Endometrial microvascular endothelial cells (primary cell): ENCODE results near the gene GID8. TPM values are rescaled to one million over a fixed set of nuclear protein-coding genes. Genes with fewer than 3 reads are reported as not detected.

Source experiments
- in situ Hi-C: cut with HindIII; loops from 2 replicates; pipeline ENCODE4 v1.10.0; 2017; ENCODE audit warnings: low sequenced_read_pairs, low pct_unique_long_range_greater_than_20kb; ENCODE audit errors: inconsistent ontology term
- total RNA-seq: library from RNA; depleted of rRNA; stranded (reverse); fragments of >200 nt; gene quantifications from one replicate; pipeline ENCODE4 v1.2.3, GENCODE V29; 2015; ENCODE audit errors: inconsistent ontology term

GID8 gene
- total RNA-seq, 1 donor from 2014 or later, result 29.9 TPM

GRCh38 chr20:62962891-62963613 lies 25.1 kb downstream of the GID8 start:
- in situ Hi-C loops, result no loop called here

DNA sequence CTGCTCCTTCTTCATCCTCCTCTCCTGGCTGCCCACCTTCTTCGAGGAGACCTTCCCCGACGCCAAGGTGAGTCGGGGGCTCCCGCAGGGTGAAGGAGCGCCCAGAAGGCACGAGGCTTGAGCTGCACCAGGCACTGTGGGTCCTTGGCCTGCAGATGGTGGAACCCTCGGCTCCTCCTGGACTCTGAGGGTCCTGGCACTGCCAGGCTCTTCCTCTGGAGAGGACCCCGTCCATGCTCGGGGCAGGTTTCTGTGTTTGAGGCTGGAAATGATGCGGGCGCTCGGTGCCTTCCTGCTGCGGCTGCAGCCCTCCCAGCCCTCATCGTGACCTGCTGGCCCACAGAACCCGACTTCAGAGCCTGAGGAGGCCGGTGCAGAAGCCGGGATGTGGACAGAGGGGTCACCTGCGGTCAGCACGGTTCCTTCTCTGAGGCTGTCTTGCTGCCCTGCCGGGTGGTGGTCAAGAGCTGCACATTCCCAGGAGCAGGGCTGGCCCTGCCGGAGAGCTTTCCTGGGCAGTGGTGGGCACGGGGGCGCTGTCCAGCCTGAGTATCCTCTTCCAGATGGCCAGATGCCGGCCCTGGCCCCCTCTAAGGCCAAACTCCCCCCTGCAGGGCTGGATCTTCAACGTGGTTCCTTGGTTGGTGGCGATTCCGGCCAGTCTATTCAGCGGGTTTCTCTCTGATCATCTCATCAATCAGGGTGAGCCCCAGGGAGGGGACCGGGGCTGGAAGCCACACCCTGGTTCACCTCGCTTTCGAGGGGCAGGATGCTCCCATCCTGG lies 25.9 kb downstream of the GID8 start:
- in situ Hi-C loops, result no loop called here

GRCh38 chr20:62964700-62965099 lies 26.8 kb downstream of the GID8 start:
- in situ Hi-C loops, result no loop called here

DNA sequence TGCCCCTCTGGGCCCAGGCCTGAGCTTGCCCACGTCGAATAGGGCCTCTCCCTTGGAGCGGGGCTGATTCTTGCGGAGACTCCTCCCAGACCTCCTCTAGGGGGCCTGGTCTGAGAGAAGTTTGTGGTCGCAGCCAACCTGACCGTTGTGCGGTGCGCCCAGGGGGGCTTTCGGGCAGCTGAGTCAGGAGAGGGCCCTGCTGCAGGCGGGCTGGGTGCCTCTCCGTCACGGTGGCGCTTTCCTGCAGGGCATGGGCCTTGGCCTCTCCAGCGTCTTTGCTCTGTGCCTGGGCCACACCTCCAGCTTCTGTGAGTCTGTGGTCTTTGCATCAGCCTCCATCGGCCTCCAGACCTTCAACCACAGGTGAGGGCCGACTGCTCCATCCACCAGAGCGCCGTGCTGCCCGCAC lies 27.4 kb downstream of the GID8 start:
- in situ Hi-C loops, result no loop called here

DNA sequence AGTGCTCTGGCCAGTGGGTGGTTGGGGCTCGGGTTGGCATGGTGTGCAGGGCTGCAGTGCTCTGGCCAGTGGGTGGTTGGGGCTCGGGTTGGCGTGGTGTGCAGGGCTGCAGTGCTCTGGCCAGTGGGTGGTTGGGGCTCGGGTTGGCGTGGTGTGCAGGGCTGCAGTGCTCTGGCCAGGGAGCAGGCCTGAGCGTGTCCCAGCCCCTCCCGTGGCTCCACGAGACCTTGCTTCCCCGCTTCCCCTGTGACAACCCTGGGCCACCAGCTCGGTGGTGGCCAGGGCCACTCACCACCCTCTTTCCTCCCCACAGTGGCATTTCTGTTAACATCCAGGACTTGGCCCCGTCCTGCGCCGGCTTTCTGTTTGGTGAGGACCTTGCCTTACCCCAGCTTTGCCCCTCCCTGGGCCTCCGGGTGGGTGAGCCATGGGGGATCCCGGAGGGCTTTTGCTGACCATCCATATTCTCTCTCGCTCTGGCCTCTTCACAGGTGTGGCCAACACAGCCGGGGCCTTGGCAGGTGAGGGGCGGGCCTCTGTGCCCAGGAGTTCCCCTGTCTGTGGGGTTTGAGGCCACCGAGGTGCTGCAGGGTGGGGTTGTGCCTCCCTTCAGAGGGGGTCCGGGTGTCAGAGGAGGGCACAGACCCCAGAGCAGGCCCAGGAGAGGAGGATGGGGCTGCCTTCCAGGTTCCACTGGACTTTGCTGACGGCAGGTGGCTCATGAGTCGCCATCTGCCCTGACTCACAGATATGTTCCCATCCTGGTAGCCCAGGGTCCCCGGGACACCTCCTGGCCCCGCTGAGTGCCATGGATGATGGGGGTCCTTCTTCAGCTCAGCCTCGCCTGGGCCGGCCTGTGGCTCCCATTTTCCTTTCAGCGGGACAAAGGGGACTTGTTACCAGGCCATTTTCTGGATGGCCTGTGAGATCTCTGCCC lies 28.5 kb downstream of the GID8 start:
- in situ Hi-C loops, result no loop called here

DNA sequence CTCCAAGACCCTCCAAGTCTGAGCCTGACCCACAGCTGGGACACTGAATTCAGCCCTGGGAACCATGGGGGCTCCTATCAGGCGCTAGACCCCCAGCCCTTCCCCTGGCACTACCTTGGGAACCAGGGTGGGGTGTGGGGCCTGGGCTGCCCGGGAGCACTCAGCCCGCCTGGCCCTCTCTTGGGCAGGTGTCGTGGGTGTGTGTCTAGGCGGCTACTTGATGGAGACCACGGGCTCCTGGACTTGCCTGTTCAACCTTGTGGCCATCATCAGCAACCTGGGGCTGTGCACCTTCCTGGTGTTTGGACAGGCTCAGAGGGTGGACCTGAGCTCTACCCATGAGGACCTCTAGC lies 29.2 kb downstream of the GID8 start:
- in situ Hi-C loops, result no loop called here

GRCh38 chr20:62967628-62968351 lies 29.8 kb downstream of the GID8 start:
- in situ Hi-C loops, result no loop called here

- in situ Hi-C loops, result no loop called here
Measured at GRCh38 chr20:62968378-62969178, 30.6 kb downstream of the GID8 start.

GRCh38 chr20:62969179-62969760 lies 31.3 kb downstream of the GID8 start:
- in situ Hi-C loops, result no loop called here

DNA sequence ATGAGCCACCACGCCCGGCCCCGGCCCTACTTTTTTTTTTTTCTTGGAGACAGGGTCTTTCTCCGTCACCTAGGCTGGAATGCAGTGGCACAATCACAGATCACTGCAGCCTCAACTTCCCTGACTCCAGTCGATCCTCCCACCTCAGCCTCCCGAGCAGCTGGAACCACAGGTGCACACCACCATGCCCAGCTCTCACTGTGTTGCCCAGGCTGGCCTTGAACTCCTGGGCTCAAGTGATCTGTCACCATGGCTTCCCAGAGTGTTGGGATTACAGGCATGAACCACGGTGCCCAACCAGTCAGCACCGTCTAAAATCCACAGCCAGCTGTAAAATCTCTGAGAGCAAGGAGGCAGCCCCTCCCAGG lies 32.0 kb downstream of the GID8 start:
- in situ Hi-C loops, result no loop called here

DNA sequence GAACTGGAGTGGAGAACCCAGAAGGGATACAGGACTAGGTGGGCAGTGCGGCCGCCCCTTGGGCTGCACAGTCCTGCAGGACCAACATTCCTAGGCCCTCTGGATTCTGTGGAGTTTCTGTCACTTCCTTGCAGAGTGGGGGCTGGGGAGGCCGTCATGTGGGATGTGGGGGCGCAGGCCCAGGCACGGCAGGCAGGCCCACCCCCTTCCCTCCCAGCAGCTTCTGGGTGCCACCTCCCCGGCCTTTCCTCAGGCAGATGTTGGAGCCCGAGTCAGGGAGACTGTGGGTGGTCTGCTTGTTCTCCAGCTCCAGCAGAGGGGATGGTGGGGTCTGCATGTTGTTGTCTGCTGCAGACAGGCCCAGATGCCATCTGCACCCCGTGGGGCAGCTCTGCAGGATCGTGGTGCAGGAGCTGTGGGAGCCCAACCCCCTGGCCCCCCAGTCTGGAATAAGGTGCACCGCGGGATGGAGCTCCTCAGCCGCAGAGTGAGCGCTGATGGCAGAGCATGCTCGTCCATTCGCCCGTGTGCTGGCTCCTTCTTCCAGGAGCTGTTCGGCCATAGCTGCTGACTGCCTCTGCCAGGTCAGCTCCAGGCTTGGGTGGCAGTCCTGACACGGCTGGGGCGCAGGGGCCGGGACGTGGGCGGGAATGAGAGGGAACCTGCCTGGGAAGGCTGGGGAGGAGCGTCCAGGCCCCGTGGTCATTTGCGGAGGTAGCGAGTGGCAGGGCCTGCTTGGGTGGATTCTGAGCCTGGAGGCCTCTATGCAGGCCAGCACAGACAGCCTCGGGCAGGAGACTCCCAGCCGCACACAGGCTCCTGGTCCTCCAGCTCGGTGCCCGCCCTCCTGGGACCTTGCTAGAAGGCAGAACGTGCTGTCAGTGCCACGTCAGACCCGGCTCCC lies 32.6 kb downstream of the GID8 start:
- in situ Hi-C loops, result no loop called here

GRCh38 chr20:62971211-62971949 lies 33.4 kb downstream of the GID8 start:
- in situ Hi-C loops, result no loop called here

DNA sequence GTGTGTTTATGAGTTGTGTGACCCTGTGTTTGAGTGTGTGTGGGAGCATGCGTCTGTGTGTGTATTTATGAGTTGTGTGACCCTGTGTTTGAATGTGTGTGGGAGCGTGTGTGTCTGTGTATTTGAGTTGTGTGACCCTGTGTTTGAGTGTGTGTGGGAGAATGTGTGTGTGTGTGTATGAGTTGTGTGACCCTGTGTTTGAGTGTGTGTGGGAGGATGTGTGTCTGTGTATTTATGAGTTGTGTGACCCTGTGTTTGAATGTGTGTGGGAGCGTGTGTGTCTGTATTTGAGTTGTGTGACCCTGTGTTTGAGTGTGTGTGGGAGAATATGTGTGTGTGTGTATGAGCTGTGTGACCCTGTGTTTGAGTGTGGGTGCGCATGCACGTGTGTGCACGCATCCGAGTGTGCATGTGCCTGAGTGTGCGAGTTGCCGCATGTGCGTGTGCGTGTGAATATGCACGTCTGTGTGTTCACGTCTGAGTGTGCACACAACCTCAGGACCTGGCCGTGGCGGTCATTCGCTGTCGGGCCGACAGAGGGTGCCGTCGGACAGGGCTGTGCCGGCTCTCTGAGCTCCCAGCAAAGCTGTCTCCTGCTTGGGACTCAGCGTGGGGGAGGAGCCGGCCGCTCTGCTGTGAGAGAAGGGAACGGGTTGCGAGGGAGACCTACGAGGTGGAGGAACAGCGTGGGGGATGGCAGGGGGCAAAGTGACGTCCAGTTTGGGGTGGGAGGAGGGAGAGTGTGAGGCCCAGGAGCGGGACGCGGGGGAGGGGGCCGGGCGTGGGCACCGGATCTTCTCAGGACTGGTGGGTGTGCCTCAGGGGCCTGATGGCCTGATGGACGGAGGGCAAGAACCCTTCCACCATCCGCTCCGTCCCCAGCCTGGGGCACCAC lies 34.2 kb downstream of the GID8 start:
- in situ Hi-C loops, result no loop called here

GRCh38 chr20:62972845-62973745 lies 35.1 kb downstream of the GID8 start:
- in situ Hi-C loops, result no loop called here
